ENCODE results near the gene DDX3X.

Gene DDX3X

DNA sequence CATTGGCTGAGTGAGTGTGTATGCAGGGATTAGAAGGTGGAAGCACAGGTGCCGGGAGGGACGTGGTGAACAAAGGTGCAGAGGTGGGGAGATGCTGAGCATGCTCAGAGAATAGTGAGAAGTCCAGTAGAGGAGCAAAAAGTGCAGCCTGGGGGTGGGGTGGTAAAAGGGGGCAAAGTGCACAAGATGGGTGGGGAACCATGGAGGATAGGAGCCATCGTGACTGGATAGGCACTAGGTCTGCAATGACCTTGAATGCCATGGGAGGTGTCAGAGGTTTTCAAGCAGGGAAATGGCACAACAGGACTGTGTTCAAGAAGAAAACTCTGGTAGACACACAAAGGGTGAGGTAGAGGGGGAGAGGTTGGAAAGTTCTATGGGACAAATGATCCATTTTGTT is 6.6 kb upstream of the DDX3X start:
- no peak for DNase-seq (ENCODE audit: low spot score)
- no peak for FAIRE-seq

DNA sequence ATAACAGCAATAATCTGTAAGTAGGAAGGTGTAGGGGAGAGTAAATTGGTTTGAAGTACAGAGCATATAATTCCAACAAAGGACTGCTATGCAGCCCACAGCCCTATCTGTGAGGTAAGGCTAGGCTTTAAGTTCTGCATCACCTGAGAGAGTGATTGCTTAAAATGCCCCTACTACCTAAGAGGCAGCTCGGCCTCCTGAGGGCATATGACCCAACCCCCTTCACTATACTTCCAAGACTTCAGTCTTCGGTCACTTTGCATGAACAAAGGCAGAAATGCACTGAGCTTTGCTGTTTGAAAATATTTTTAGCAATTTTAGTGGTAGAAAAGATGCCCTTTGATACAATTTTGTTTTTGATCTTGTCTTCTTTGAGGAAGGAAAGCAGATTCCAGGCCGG is 4.9 kb upstream of the DDX3X start:
- no peak for FAIRE-seq

DNA sequence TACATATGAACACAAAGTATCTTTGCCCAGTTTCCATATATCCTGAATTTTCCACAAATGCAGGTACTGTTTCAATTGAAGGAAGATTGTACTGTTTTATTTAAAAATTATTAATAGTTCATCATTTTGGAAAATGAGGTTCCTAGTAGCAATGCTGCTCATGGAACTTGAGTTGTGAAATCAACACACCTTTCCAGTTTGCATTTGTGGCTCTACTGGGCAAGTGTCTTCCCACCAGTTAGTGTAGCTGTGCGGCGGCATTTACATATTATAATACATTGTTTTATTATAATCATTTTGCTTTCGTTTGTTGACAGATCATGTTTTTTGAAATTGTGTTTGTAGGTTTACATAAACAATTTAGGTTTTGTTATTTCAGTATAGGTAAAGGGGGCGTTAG is 2.0 kb upstream of the DDX3X start:
- no peak for FAIRE-seq
- no peak for DNase-seq (ENCODE audit: low spot score)

More for the DNA sequence above, 4.9 kb upstream of the DDX3X start:
- DNase-seq (ENCODE audit: low spot score): no peak

DNA sequence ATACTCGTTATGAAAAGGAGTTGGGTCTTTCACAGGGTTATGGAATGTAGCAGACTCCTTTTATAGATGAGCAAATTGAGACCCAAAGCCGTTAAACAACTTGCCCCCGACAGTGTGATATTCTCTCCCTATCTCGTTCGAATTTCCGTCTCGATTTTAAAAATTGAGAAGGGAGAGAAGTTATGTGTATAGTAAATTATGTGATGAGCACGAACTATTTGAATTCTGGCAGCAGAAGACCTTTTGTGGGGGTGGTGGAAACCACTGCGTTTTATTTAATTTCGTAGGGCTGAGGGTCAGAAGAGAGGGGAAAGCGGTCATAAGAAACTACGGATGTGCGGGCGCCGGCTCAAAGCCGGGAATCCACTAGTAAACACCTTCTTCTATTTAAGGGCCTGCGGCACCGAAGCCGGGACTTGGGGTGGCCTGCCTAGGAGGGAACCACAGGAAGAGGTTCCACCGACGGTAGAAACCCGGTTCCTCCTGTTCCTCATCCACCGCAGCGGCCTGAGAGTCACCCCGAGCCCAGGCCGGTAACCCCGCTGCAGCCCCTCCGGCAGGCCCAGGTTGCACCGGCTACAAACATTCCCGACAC is 1.5 kb upstream of the DDX3X start:
- DNase-seq (ENCODE audit: low spot score): peak; percentile 13

DNA sequence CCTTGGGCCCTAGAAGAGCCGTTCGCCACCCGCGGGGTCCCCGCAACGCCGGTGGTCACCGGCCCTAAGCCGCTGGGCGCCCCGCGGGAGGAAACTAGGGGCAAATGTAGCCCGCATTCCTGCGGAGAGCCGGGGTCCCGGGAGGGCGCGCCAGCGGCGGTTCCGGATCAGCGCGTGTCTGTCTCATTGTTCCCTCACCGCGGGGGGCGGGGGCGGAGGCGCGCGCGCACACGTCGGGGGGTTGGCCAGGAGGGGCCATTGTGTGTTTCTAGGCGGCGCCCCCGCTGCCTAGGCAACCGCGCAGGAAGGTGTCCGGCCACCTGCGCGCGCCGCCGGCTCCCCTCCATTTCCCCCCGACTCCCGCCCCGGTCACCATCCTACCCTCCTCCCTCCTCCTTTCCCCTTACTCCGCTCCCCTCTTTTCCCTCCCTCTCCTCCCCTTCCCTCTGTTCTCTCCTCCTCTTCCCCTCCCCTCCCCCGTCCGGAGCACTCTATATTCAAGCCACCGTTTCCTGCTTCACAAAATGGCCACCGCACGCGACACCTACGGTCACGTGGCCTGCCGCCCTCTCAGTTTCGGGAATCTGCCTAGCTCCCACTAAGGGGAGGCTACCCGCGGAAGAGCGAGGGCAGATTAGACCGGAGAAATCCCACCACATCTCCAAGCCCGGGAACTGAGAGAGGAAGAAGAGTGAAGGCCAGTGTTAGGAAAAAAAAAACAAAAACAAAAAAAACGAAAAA is 789 bp upstream of the DDX3X start:
- FAIRE-seq: peak; percentile 56
- DNase-seq (ENCODE audit: low spot score): peak; percentile 89

More for the DNA sequence above, 1.5 kb upstream of the DDX3X start:
- no peak for FAIRE-seq

DNA sequence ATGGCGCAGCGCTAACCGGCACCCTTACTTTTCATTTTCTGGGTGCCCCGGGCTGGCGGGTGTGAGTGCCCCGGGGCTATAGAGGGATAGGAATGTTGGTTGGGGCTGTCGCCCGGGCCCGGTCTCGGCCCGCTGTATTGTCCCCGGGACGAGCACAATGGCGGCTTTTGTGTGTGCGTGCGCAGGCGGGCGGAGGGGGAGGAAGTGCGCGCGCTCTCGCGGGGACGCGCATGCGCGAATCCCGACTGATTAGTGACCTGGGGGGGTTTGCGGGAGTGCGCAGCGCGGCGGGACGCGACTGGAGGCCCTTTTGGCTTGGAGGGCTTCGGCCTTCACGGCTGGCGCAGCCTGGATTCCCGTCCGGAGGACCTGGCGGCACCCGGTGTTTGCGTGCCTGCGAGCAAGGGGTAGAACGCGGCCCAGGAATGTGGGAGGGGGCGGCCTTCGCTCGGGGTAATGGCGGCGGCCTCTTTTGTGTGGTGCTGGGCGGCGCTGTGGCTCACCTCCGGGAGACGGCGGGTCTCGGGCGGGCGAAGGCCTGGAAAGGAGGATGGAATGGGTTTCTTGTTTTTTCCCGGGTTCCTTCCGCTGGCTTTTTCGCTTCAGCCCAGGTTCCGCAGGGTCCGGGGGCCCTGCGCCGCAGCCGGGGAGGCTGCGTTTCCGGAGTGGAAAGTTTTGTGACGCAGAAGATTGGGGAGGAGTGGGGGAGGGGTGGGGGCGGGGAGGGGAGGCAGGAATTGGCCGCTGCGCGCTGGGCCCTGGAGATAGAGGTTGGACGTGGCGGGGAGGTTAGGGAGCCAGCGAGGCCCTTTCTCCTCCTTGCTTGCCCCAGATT is 618 bp downstream of the DDX3X start:
- no peak for FAIRE-seq
- DNase-seq (ENCODE audit: low spot score): peak; percentile 79

DNA sequence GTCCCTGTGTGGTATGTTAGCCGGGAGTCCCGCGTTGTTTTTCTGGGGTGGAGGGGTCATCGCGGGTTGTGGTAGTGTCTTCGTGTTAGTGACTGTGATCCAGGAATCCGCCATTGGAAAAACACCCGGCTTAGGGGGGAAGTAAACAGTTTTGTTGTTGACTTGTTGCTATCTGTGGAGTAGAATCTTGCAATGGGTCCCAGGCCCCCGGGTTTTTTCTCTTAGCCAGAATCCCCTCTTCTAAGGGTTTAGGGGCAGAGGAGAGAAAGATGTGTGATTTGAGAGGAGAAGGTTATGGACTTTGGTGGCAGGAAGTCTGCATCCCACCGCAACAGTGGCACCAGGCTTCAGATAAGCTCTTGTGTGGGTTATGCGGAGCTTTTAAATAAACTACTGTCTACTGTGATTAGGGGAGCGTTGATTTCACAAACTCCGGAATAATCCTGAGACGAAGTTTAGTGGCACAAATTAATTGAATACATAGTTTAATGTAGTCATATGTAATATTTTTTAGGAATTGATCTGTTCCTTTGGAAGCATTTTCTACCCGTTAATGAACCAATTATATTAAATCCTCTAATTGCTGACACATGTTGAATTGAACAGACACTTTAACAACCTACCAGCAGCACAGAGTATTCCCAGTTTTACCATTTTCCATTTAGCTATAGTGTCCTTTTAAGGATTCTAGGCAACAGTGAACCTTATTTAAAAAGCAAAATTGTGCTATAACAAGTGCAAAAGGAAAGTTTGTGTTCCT is 1.4 kb downstream of the DDX3X start:
- FAIRE-seq (no peak), DNase-seq (ENCODE audit: low spot score) (no peak)

DNA sequence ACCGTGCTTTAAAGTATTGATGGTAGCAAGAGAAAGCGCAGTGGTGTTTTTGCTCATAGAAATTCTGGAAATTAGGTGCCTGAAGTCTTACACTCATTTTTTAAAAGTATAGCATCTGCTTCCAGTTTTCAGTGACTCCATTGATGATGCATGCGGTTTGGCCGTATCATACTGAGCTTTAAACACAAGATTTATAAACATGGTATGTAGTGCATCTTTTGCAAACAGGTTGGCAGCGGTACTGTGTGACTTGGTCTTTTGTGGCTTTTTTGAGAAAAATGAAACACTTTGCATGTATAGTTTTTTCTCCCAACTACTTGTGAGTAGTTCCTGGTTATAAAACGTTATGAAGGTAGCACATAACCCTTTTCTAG is 2.0 kb downstream of the DDX3X start:
- DNase-seq (ENCODE audit: low spot score): no peak
- FAIRE-seq: no peak

DNA sequence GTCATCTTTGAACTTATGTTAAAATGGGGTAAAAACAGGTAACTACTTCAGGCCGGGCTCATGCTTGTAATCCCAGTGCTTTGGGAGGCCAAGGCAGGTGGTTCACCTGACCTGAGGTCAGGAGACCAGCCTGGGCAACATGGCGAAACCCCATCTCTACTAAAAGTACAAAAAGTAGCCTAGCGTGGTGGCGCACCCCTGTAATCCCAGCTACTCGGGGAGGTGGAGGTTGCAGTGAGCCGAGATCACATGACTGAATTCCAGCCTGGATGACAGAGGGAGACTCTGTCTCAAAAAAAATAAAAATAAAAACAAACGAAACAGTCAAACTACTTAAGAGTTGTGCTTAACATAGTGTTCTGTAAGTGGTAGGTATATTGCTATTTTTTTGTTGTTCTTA is 2.5 kb downstream of the DDX3X start:
- FAIRE-seq (no peak), DNase-seq (ENCODE audit: low spot score) (no peak)

DNA sequence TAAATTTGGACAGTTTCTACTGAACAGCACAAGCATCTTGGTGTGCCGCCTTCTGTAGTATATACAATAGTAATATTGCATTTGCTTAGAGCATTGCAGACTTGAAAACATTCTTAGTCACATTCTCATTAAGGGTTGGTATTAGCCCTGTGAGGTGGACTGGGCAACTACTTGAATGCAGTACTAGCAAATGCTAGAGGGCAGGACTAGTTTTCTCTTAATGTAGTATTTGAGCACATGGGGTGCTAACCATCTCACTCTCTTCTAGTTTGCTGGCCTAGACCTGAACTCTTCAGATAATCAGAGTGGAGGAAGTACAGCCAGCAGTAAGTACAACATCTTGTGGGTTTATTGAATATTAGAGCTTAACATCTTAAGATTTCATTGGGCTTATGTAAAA is 3.2 kb downstream of the DDX3X start:
- FAIRE-seq: no peak

DNA sequence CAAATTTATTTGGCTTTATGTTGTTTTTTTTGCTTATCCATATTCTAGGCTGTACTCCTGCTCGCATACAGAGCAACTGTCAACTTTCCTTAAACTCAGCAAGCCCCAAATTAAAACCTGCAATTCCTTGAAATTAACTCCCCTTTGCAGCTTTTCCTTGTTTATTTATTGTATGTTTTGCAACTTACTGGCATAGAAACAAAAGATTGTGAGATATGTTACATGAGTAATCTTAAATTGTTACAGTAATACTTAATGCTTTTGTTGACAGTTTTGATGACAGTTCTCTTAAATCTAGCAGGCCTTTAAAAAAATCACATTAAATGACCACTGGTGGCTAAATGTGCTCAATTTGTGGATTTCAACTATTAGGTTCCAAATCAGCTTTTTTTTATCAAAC is 4.5 kb downstream of the DDX3X start:
- FAIRE-seq: no peak
- DNase-seq (ENCODE audit: low spot score): no peak

More for the DNA sequence above, 3.2 kb downstream of the DDX3X start:
- no peak for DNase-seq (ENCODE audit: low spot score)

DNA sequence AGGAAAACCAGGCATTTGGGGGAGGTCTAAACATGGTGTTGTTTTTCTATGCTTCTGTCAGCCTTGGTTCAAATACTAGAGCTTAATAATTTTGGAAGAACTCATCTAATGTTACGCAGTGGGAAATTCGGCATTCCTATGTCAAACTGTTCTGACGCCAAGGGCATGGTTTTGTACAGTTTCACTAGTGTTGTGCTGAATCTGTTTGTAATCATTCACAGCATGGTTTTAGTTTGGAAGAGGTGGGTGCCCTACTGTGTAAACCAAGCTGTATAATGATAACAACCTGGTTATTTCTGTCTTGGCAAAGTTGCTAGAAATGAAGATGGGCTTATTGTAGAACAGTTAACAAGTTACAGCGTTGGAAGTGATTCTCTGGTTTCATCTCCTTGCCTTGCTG is 5.2 kb downstream of the DDX3X start:
- no peak for FAIRE-seq

DNA sequence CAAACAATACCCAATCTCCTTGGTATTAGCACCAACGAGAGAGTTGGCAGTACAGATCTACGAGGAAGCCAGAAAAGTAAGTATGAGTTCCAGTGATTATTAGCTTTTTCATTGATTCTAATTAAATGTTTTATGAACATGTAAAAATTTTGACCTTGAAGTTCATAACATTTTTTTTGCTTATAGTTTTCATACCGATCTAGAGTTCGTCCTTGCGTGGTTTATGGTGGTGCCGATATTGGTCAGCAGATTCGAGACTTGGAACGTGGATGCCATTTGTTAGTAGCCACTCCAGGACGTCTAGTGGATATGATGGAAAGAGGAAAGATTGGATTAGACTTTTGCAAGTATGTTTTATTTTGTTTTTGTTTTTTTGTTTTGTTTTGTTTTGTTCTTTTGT is 10.1 kb downstream of the DDX3X start:
- FAIRE-seq (no peak), DNase-seq (ENCODE audit: low spot score) (no peak)

More for the DNA sequence above, 5.2 kb downstream of the DDX3X start:
- DNase-seq (ENCODE audit: low spot score): no peak

DNA sequence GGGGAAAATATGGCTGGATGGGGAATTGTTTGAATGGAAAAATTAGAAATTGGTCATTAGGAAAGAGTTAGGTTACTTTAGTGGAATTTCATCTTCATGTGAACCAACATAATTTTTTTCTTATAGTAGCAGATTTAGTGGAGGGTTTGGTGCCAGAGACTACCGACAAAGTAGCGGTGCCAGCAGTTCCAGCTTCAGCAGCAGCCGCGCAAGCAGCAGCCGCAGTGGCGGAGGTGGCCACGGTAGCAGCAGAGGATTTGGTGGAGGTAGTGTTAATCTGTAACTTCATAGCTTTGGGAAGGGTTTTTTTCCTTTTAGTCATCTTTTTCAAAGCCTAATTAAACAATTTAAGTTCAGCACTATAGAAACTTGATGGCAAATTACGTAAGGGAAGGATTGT is 13.2 kb downstream of the DDX3X start:
- DNase-seq (ENCODE audit: low spot score) (no peak), FAIRE-seq (no peak)

DNA sequence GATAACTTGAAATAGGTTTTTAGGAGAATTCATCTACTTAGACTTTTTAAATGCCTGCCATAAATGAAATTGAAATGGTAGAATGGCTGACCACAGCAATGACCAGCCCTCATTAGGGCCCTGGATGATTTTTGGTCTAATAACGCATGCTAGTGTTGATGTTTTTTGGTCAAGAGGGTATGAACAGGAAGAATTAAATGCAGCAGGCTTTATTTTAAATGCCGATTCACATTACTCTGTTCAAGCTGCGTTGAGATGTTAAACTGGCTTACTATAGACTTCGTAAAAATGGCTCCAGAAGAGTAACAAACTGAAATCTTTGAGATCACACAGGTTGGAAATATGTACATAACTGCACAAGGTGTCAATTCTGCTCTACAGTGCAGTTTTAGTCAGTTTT is 14.6 kb downstream of the DDX3X start:
- FAIRE-seq: no peak
- no peak for DNase-seq (ENCODE audit: low spot score)

DNA sequence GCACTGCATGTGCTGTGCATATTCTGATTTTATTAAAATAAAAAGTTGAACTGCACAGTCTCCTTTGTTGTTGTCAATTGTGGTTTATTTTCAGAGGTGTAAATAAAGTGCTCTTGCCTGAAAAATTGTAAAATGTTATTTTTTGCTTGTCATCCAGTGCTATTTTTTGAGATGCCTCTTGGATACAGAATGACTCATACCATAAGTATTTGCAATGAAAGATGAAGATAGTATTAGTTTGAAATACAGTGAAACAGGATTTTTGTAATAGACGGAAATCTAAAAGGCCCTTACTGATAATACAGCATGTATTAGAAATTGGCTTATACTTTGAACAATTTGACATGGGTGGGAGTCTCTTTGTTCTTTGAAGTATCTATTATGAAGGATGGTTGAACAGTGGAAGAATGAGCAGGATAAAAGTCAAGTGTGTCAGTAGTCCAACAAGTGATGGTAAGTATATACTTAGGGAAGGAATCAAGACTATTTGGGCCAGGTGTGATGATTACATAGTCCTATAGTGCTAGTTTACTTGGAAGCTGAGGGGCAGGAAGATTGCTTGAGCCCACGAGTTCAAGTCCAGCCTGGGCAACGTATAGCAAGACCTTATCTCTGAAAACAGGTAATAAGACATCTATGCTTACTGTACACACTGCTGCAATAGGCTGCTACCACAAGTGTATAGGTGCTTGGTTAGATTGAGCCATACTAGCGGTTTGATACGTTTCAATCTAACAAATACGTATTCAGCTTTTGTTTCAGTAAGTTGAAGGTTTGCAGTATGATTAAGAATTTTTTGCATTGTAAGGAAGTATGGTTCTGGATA is 16.4 kb downstream of the DDX3X start:
- DNase-seq (ENCODE audit: low spot score): no peak
- FAIRE-seq: no peak

DNA sequence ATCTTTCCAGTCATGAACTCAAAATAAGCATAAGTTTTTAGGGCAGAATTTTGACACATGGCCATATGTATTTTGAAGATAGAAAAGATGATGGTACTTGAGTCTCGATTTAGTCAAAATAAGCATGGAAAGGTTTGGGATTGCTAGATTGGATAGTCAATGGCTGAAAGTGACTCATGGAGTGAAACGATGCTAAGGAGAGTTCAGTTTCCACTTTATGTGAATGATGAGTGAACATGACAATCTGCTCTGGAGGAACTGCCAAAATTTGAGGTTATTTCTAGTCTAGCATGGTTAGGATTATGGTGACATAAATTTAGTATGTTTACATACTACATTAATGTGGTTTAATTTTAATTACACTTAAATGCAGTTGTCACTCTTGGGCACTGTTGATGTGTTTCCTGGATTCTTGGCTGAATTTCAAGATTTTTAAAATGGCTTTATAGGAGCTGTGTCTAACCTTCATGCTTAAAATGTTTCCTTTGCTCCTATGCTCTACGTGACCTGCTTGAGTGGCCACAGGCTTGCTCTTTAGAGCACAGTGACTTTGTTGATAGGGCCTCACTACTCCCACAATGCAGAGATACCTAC is 17.1 kb downstream of the DDX3X start:
- DNase-seq (ENCODE audit: low spot score) (no peak), FAIRE-seq (no peak)

DNA sequence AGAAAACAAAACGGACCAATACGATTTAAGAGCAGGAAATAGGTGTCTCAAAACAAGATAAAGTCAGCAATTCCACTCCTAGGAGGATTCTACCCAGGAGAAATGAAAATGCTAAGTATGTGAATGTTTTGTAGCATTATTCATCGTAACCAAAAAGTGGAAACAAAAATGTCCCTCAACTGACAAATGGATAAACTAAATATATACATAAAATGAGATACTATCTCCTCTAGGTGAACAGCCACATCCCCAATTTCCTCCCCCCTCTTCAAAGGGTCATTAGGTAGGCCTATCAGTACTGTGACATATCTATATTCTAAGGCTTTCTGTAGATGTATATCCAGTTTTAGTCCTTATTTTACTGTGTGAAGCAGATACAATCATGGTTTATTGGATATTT is 18.0 kb downstream of the DDX3X start:
- DNase-seq (ENCODE audit: low spot score): no peak
- no peak for FAIRE-seq

DNA sequence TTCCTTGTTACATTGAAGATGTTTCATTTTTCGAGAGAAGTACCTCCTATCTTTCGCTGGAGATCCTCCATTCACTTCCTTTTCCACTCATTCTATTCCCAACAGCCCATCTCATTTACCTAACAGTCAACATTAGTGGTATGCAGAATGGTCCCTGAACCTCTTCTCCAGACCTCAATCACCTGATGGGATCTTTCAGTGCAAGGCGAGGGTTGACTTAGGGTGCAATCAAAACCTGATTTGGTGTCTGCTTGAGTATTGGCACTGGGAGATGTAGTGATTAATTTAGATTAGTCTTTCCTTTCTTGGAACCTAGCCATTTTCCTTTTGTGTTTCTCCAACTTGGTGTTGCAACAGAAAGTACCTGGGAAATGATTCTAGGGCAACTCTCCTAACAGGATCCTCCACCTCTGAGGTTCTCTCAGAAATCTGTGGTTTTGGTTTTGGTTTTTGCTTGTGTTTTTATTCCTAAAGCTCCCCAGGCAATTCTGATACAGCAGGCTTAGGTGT is 18.4 kb downstream of the DDX3X start:
- FAIRE-seq (no peak), DNase-seq (ENCODE audit: low spot score) (no peak)

DNA sequence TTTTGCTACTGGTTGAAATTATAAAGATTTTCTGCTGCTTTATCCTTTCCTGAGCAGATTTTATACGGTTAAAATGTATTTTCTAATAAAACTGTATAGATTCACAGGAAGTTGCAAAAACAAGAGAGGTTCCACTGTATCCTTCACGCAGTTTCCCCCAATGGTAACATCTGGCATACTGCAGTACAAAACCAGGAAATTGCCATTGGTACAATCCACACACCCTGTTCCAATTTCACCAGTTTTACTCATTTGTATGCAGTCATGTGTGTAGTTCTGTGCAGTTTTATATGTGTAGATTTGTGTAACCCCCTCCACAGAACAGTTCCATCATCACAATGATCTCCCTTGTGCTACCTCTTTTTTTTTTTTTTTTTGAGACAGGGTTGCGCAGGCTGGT is 20.0 kb downstream of the DDX3X start:
- no peak for DNase-seq (ENCODE audit: low spot score)
- FAIRE-seq: no peak
